ENCODE data around the gene BCAS3. TPM values are rescaled to one million over a fixed set of nuclear protein-coding genes. Genes with fewer than 3 reads are reported as not detected.

The BCAS3 gene
- total RNA-seq, 3 donors from 2014 or later = 3.6 to 4.2 (median 4.1) TPM

DNA sequence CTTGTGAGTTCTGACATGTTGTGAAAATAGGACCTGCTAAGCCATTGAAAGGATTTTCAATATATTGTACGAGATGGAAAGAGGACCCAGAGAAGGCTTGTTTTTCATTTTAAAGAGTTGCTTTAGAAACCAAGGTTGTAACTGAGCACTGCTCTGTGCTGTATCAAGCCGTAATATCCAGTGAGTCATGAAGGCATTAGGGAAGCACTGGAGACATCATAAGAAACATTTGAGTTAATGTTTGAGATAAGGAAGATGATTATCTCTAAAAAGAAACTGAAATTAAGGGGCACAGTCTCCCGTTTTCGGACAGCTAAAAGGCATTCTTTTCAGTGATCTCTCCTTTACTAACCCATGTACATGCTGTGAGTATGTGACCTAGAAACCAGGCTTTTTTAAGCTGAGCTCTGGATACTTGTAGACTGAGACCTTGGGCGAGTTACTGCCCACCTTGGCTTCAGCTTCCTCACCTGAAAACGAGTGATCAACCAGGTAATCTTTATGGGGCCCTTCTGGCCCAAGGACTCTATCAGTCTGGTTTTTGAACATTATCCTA lies 572.8 kb downstream of the BCAS3 start:
- no peak for ATAC-seq
- H3K4me3 Mint-ChIP-seq = no peak overlapping the region

DNA sequence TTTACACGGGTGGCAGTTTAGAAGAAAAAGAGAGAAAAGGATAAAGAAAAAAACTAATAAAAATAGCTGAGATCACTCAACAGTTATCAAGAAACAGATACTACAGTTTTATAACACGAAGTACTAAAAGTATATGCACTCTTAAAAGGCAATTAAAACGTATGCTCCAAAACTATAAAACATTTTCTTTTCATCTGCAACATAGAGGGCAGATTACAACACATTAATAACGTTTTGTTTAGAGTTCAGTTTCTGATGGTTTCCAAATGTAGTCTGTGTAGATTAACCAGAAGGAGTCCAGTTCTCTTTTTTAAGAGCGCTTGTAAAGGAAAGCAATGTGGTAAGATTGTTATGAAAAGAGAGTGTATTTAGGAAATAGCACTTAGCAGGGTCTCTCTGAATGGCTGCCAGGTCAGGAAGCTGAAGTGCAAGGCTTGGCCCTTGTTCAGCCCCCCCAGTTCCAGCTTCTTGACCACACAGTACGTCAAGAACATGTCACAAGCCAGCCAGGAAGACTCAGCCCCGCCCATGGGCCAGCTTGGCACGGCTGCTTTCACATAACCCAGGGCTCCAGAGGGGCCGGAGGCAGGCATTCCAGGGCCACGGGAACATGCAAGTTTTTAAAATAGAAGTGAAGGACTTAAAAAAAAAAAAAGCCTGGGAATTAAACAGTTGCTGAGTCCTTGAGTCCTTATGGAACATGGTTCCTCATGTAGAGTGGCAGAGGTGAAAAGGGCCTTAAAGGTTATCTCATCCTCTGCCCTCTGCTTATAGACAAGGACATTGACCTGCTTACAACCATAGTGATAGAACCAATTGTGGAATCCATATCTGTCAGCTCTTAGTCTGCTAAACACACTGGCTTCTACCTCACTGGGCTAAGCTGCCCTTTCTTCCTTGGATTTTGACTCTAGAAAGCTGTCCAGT lies 574.6 kb downstream of the BCAS3 start:
- no peaks in the 10 kb centered on the region for H3K27me3 Mint-ChIP-seq (ENCODE audit: low read depth)
- no peaks in the 10 kb centered on the region for H3K36me3 Mint-ChIP-seq (ENCODE audit: insufficient read depth)
- ATAC-seq (no peak), DNase-seq (no peak)
- H3K4me3 Mint-ChIP-seq = no peak overlapping the region
- H3K9me3 Mint-ChIP-seq = no peaks in the 10 kb centered on the region
- peaks cover 4% of the 10 kb centered on the region for H3K4me1 Mint-ChIP-seq (ENCODE audit: low read depth)

More for the DNA sequence above, 572.8 kb downstream of the BCAS3 start:
- DNase-seq = no peak
- H3K9me3 Mint-ChIP-seq = no peaks in the 10 kb centered on the region
- no peaks in the 10 kb centered on the region for H3K27me3 Mint-ChIP-seq (ENCODE audit: low read depth)
- no peaks in the 10 kb centered on the region for H3K36me3 Mint-ChIP-seq (ENCODE audit: insufficient read depth)
- H3K4me1 Mint-ChIP-seq (ENCODE audit: low read depth) = peaks cover 4% of the 10 kb centered on the region

DNA sequence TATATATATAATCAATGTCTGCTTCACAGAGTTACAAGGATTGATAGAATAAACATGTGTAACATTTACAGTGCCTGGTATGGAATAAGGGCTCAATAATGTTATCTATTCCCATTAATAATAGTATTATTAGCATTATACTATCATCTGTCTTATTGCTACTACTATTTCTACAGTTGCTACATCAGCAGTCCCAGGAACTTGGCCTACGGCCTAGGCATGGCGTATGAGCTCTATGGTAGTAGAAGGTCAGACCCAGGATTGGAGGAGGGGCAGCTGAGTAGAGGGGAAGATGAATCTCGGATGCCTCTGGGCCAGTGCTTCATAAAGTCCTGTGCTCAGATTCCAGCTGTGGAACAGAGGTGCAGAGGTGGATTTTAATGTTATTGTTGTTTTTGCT lies 575.7 kb downstream of the BCAS3 start:
- ATAC-seq = no peak
- Mint-ChIP-seq H3K9me3 (no peaks in the 10 kb centered on the region), H3K4me3 (no peak overlapping the region), H3K36me3 (ENCODE audit: insufficient read depth) (no peaks in the 10 kb centered on the region), H3K27me3 (ENCODE audit: low read depth) (no peaks in the 10 kb centered on the region), H3K4me1 (ENCODE audit: low read depth) (peaks cover 4% of the 10 kb centered on the region)
- DNase-seq = no peak

GRCh38 chr17:61253937-61254574 lies 576.4 kb downstream of the BCAS3 start:
- no peak for ATAC-seq
- H3K9me3 Mint-ChIP-seq = no peaks in the 10 kb centered on the region
- H3K27me3 Mint-ChIP-seq (ENCODE audit: low read depth) = no peaks in the 10 kb centered on the region
- H3K36me3 Mint-ChIP-seq (ENCODE audit: insufficient read depth) = no peaks in the 10 kb centered on the region
- H3K4me3 Mint-ChIP-seq = no peak overlapping the region
- DNase-seq = no peak
- H3K4me1 Mint-ChIP-seq (ENCODE audit: low read depth) = peaks cover 4% of the 10 kb centered on the region

DNA sequence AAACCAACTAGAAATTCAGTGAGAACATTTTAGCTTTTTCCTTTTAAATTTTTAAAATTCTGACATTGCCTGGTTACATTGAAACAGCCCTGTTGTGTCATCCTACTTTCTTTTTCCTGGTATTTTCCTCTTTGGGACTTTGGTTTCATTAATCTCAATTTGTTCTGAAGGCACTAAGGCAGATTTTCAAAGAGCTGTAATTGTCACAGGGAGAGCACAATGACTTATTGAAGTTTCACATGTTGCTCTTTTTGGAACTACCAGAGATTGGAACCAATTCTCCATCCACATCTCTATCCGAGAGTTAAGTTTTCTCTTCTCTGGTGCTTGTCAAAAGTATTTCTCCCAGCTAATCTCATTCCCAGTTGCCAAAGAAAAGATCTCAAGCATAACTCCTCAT lies 577.3 kb downstream of the BCAS3 start:
- Mint-ChIP-seq H3K9me3 (no peaks in the 10 kb centered on the region), H3K36me3 (ENCODE audit: insufficient read depth) (no peaks in the 10 kb centered on the region), H3K4me1 (ENCODE audit: low read depth) (peaks cover 4% of the 10 kb centered on the region), H3K27me3 (ENCODE audit: low read depth) (no peaks in the 10 kb centered on the region), H3K4me3 (no peak overlapping the region)
- ATAC-seq = no peak
- DNase-seq = no peak

DNA sequence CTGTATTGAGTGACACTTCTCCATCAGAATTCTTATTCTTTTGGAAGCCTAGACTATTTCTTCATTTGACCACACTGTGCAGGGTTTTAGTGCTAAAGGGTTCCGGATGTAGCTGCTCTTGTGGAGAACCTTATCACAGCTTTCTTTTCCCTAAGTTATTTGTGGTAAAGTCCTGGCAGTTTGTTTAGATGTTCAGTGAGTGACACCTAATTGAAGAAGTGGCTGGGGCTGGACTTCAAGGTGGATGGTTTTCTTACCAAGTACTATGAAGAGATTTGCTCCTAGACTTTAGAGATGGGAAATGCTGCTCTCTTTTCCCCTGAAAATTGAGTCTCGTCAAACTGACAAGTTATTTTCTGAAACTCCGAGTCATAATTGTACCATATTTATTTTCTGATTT lies 578.0 kb downstream of the BCAS3 start:
- DNase-seq (no peak), ATAC-seq (no peak)
- H3K4me1 Mint-ChIP-seq (ENCODE audit: low read depth) = peaks cover 4% of the 10 kb centered on the region
- no peaks in the 10 kb centered on the region for H3K27me3 Mint-ChIP-seq (ENCODE audit: low read depth)
- no peak overlapping the region for H3K4me3 Mint-ChIP-seq
- no peaks in the 10 kb centered on the region for H3K9me3 Mint-ChIP-seq
- H3K36me3 Mint-ChIP-seq (ENCODE audit: insufficient read depth) = no peaks in the 10 kb centered on the region

DNA sequence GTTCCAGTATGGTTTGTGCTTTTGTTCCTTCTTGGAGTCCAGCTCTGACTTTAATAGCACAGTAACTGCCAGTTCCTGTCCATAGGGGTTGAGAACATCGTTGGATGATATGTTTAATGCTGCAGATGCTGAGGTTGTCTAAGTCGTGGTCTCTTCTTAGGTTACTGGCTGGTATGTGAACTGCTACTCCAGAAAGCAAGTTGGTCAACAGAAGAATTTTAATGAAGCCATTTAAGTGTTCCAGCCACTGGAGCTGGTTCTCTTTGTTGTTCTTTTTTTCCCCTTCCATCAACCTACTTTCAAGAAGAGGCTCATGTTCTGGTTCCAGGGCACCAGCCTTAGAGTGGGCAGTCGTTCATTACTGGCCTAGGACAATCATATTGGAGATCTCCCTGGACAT lies 581.7 kb downstream of the BCAS3 start:
- H3K4me1 Mint-ChIP-seq (ENCODE audit: low read depth) = no peaks in the 10 kb centered on the region
- no peak for ATAC-seq

DNA sequence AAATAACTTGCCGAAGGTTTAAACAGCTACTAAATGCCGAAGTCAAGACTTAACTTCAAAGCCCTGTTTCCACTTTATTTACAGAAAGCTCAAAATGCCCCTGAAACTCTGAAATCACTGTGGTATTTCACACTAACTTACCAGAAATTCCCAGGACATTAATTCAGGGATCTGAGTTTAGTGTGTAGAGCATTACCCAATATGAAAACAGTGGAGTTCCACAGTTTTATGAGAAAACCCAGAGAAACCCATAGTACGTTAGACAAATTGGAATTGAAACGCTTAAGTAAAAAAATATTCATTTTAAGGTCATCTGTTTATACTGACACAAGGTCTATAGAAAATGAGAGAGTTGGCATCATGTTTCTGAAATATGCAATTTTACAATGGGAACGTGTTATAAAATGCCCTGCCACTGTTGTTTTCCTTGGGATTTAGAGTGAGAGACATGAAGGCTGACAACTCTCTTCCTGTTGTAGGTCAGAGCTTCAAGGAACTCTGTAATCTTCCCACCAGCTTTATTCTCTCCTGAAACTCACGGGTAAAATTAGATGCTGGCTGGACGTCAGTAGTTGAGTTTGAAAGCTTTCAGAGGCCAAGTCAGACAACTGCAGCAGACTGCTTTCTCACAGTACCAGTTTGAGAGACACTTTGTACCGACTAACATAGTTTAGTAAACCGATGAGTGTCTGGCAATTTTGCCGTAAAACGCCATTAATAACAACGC lies 582.6 kb downstream of the BCAS3 start:
- H3K4me3 Mint-ChIP-seq = no peak overlapping the region
- no peak for ATAC-seq
- H3K9me3 Mint-ChIP-seq = no peaks in the 10 kb centered on the region

More for the DNA sequence above, 581.7 kb downstream of the BCAS3 start:
- H3K4me3 Mint-ChIP-seq = no peak overlapping the region
- no peaks in the 10 kb centered on the region for H3K27me3 Mint-ChIP-seq (ENCODE audit: low read depth)
- H3K9me3 Mint-ChIP-seq = no peaks in the 10 kb centered on the region
- DNase-seq = no peak
- peaks cover 3% of the 10 kb centered on the region for H3K36me3 Mint-ChIP-seq (ENCODE audit: insufficient read depth)

DNA sequence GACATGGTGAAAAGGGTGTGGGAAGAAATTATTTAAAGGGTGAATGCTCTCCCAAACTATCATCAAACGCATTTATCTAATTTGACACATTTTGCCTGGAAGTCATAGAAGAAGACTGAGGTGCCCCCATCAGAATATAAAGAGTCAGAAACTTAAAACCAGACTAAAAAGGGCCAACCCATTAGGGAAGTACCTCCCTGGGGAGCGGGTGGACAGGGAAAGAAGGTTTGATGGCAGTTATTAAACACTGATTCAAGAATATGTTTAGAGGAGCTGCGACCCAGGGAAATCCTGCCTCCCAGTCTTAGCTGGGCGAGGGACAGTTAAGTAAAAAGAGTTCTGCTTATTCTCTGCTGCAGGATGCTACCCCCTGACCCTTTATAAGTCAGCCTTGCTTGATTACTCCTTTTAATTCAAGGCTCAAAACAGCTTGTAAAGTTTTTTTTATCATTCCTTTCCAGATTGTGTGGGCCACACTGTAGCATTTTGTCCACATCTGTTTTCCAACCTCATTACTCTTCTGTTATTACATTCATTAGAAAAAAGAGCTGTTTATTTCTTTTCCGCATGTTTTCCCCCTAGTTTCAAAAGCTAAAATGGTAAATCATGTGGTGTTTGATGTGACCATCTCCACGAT lies 583.5 kb downstream of the BCAS3 start:
- DNase-seq (no peak), ATAC-seq (no peak)
- Mint-ChIP-seq H3K4me1 (ENCODE audit: low read depth) (no peaks in the 10 kb centered on the region), H3K4me3 (no peak overlapping the region), H3K27me3 (ENCODE audit: low read depth) (no peaks in the 10 kb centered on the region), H3K36me3 (ENCODE audit: insufficient read depth) (peaks cover 3% of the 10 kb centered on the region), H3K9me3 (no peaks in the 10 kb centered on the region)

More for the DNA sequence above, 582.6 kb downstream of the BCAS3 start:
- DNase-seq = no peak
- no peaks in the 10 kb centered on the region for H3K4me1 Mint-ChIP-seq (ENCODE audit: low read depth)
- no peaks in the 10 kb centered on the region for H3K27me3 Mint-ChIP-seq (ENCODE audit: low read depth)
- peaks cover 3% of the 10 kb centered on the region for H3K36me3 Mint-ChIP-seq (ENCODE audit: insufficient read depth)

GRCh38 chr17:61265397-61265796 lies 587.7 kb downstream of the BCAS3 start:
- ATAC-seq (no peak), DNase-seq (no peak)
- Mint-ChIP-seq H3K9me3 (no peaks in the 10 kb centered on the region), H3K36me3 (ENCODE audit: insufficient read depth) (peaks cover 3% of the 10 kb centered on the region), H3K27me3 (ENCODE audit: low read depth) (no peaks in the 10 kb centered on the region), H3K4me1 (ENCODE audit: low read depth) (no peaks in the 10 kb centered on the region), H3K4me3 (no peak overlapping the region)

DNA sequence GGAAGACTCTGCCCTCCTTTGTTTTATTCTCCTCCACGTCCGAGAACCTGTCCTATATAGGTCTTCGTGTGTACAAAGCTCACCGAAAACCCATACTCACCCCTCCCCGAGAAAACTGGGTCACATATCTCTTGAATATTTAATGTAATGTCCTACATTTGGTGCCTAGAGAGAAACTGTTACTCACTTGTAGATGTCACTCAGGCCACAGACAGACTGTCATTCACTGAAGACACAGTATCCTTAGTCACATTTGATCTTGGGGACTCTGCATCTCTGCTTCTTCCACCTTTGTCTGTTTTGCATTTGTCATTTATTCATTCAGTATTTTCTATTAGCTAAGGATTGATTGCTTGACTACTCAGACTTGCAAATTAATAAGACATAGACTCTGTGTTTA lies 590.2 kb downstream of the BCAS3 start:
- H3K4me3 Mint-ChIP-seq = no peak overlapping the region
- H3K4me1 Mint-ChIP-seq (ENCODE audit: low read depth) = no peaks in the 10 kb centered on the region
- H3K9me3 Mint-ChIP-seq = no peaks in the 10 kb centered on the region
- DNase-seq = no peak
- peaks cover 3% of the 10 kb centered on the region for H3K36me3 Mint-ChIP-seq (ENCODE audit: insufficient read depth)
- no peak for ATAC-seq
- H3K27me3 Mint-ChIP-seq (ENCODE audit: low read depth) = no peaks in the 10 kb centered on the region

DNA sequence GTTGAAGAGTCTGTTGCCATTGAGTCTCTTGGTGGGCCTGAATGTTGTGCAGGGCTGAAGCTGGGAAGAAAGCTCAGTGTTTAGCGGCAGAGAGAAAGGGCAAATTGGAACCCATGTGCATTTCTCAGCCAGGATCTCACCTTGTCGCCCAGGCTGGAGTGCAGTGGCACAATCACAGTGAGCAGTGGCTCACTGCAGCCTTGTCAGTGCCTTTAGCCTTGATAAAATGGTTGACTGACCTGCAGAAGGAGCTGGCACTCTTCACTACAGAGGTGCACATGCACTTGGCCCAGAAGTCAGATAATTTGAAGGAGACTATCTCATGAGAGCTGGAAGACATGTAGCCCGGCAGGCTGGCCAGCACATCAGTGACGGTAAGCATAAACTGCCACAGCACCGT lies 597.7 kb downstream of the BCAS3 start:
- H3K9me3 Mint-ChIP-seq = no peaks in the 10 kb centered on the region
- H3K36me3 Mint-ChIP-seq (ENCODE audit: insufficient read depth) = no peaks in the 10 kb centered on the region
- H3K4me1 Mint-ChIP-seq (ENCODE audit: low read depth) = peaks cover 3% of the 10 kb centered on the region
- DNase-seq (no peak), ATAC-seq (no peak)
- no peak overlapping the region for H3K4me3 Mint-ChIP-seq
- no peaks in the 10 kb centered on the region for H3K27me3 Mint-ChIP-seq (ENCODE audit: low read depth)

- DNase-seq (no peak), ATAC-seq (no peak)
- Mint-ChIP-seq H3K27me3 (ENCODE audit: low read depth) (no peaks in the 10 kb centered on the region), H3K4me1 (ENCODE audit: low read depth) (peaks cover 3% of the 10 kb centered on the region), H3K36me3 (ENCODE audit: insufficient read depth) (no peaks in the 10 kb centered on the region), H3K4me3 (no peak overlapping the region), H3K9me3 (no peaks in the 10 kb centered on the region)
These were observed 599.2 kb downstream of the BCAS3 start for GRCh38 chr17:61276806-61277205.
